SK-N-SH (cell line): Measurements from ENCODE around the gene PTGFRN. TPM values are rescaled to one million over a fixed set of nuclear protein-coding genes. Genes with fewer than 3 reads are reported as not detected.

Experiments used
- CTCF ChIA-PET: fragments of 300-600, 350-600 bp; formaldehyde crosslinking; extraction: SDS; loops from one replicate; lab custom pipeline; 2021; lab: Yijun Ruan, JAX
- POLR2A ChIA-PET: fragments of 350-600 bp; sonication (Branson Sonifier 250); formaldehyde crosslinking; extraction: SDS; loops from one replicate; lab custom pipeline; 2020; ENCODE audit warnings: antibody characterized with exemption, inconsistent platforms; lab: Yijun Ruan, JAX
- DNase-seq: peaks from one replicate; pipeline ENCODE4 v3.0.0; 2012
- H2AFZ ChIP-seq: fragments of 200-600 bp; sonication (generic); 2 replicates; pipeline ENCODE4 v1.8.1; 2016; ENCODE audit warnings: antibody characterized with exemption, mild to moderate bottlenecking, low read depth
- H3F3A ChIP-seq: fragments of 200-600 bp; sonication (generic); replicated peaks from 2 replicates; pipeline ENCODE3; 2016; ENCODE audit warnings: antibody characterized with exemption, mild to moderate bottlenecking; ENCODE audit not compliant: insufficient read depth
- H3K27ac ChIP-seq, 2 experiments: fragments of 200-500 bp in 1 of 2; fragments of 200-600 bp in 1 of 2; sonication (Bioruptor generic) in 1 of 2; sonication (generic), shearing (Covaris generic) in 1 of 2; 2 replicates each; pipeline versions ENCODE4 v1.5.1 to v1.6.1; 2014 to 2016; ENCODE audit warnings: low read depth in 2 of 2, inconsistent platforms in 1 of 2, low read length in 1 of 2, mild to moderate bottlenecking in 1 of 2, mixed read lengths in 1 of 2
- H3K27me3 ChIP-seq: fragments of 200-600 bp; sonication (generic), shearing (Covaris generic); 2 replicates; pipeline ENCODE4 v1.6.1; 2016; ENCODE audit warnings: mixed run types; ENCODE audit not compliant: insufficient read depth
- H3K36me3 ChIP-seq, 2 experiments: fragments of 200-500 bp in 1 of 2; fragments of 200-600 bp in 1 of 2; sonication (Bioruptor generic) in 1 of 2; sonication (generic) in 1 of 2; replicated peaks in 1 of 2; 2 replicates each; pipeline versions ENCODE3 to v1.5.1; 2014 to 2016; ENCODE audit warnings: low read length in 1 of 2, mild to moderate bottlenecking in 1 of 2; ENCODE audit not compliant: insufficient read depth in 2 of 2, control insufficient read depth in 1 of 2
- H3K4me1 ChIP-seq, 2 experiments: fragments of 200-500 bp in 1 of 2; fragments of 200-600 bp in 1 of 2; sonication (Bioruptor generic) in 1 of 2; sonication (generic), shearing (Covaris generic) in 1 of 2; 2 replicates each; pipeline versions ENCODE4 v1.5.1 to v1.6.1; 2014 to 2016; ENCODE audit warnings: low read depth in 1 of 2, low read length in 1 of 2, mixed run types in 1 of 2; ENCODE audit not compliant: insufficient read depth in 2 of 2, control insufficient read depth in 1 of 2
- H3K4me2 ChIP-seq: fragments of 200-600 bp; sonication (generic), shearing (Covaris generic); 2 replicates; pipeline ENCODE4 v1.6.1; 2017; ENCODE audit warnings: mixed run types
- H3K4me3 ChIP-seq, 2 experiments: fragments of 200-500 bp in 1 of 2; fragments of 200-600 bp in 1 of 2; sonication (Bioruptor generic) in 1 of 2; sonication (generic), shearing (Covaris generic) in 1 of 2; 2 replicates each; pipeline versions ENCODE4 v1.5.1 to v1.8.1; 2014 to 2016; ENCODE audit warnings: low read depth in 2 of 2, inconsistent platforms in 1 of 2, low read length in 1 of 2, mild to moderate bottlenecking in 1 of 2, mixed read lengths in 1 of 2, moderate library complexity in 1 of 2
- H3K79me2 ChIP-seq: fragments of 200-600 bp; sonication (generic); 2 replicates; pipeline ENCODE4 v1.8.1; 2017; ENCODE audit warnings: mild to moderate bottlenecking; ENCODE audit not compliant: insufficient read depth
- H3K9ac ChIP-seq: fragments of 200-600 bp; sonication (generic); 2 replicates; pipeline ENCODE4 v1.6.1; 2017; ENCODE audit warnings: mixed run types
- H3K9me2 ChIP-seq: fragments of 200-600 bp; sonication (generic); 2 replicates; pipeline ENCODE4 v1.6.1; 2017; ENCODE audit warnings: mixed run types
- H3K9me3 ChIP-seq: fragments of 200-600 bp; sonication (generic); 2 replicates; pipeline ENCODE4 v1.6.1; 2017; ENCODE audit warnings: mixed run types, mild to moderate bottlenecking, moderate library complexity
- H4K20me1 ChIP-seq: fragments of 200-600 bp; sonication (generic); 2 replicates; pipeline ENCODE4 v1.6.1; 2017; ENCODE audit warnings: mild to moderate bottlenecking, mixed run types; ENCODE audit not compliant: insufficient read depth
- CHD2 ChIP-seq: fragments of 150-350 bp; IDR thresholded peaks from 2 replicates; pipeline ENCODE4 v1.6.1; 2018; ENCODE audit warnings: low read length; ENCODE audit not compliant: partially characterized antibody
- CTCF ChIP-seq: fragments of 200-600 bp; sonication (generic); IDR thresholded peaks from 2 replicates; pipeline ENCODE4 v1.6.1; 2017; ENCODE audit warnings: antibody characterized with exemption, mild to moderate bottlenecking, moderate library complexity
- FOXM1 ChIP-seq: IDR thresholded peaks from 2 replicates; pipeline ENCODE4 v1.4.0; 2012; ENCODE audit warnings: low read depth, mild to moderate bottlenecking
- GABPA ChIP-seq: IDR thresholded peaks from 2 replicates; pipeline ENCODE4 v1.4.0; 2012; ENCODE audit warnings: low read depth, mild to moderate bottlenecking
- IRF3 ChIP-seq: fragments of 150-350 bp; IDR thresholded peaks from 2 replicates; pipeline ENCODE4 v1.6.1; 2016; ENCODE audit warnings: mild to moderate bottlenecking, low read depth, low read length
- JUND ChIP-seq: IDR thresholded peaks from 2 replicates; pipeline ENCODE4 v1.4.0; 2012
- MEF2A ChIP-seq: IDR thresholded peaks from 2 replicates; pipeline ENCODE4 v1.4.0; 2012; ENCODE audit warnings: low read depth, borderline replicate concordance
- MXI1 ChIP-seq: IDR thresholded peaks from 2 replicates; pipeline ENCODE4 v1.6.1; 2012; ENCODE audit warnings: mild to moderate bottlenecking, low read depth, low read length, improper control_type of control experiment
- NFIC ChIP-seq: IDR thresholded peaks from 2 replicates; pipeline ENCODE4 v1.4.0; 2012; ENCODE audit warnings: borderline replicate concordance
- PBX3 ChIP-seq: IDR thresholded peaks from 2 replicates; pipeline ENCODE4; 2012
- RAD21 ChIP-seq: IDR thresholded peaks from 2 replicates; pipeline ENCODE4 v1.6.1; 2012; ENCODE audit warnings: mild to moderate bottlenecking, low read length
- RFX5 ChIP-seq: IDR thresholded peaks from 2 replicates; pipeline ENCODE4 v1.6.1; 2012; ENCODE audit warnings: mild to moderate bottlenecking, improper control_type of control experiment, low read length
- SMC3 ChIP-seq: IDR thresholded peaks from 2 replicates; pipeline ENCODE4 v1.6.1; 2012; ENCODE audit warnings: low read depth, low read length, improper control_type of control experiment
- TAF1 ChIP-seq: IDR thresholded peaks from 2 replicates; pipeline ENCODE4 v1.6.1; 2012; ENCODE audit warnings: low read depth, mild to moderate bottlenecking, low read length, moderate library complexity, borderline replicate concordance
- TCF12 ChIP-seq: IDR thresholded peaks from 2 replicates; pipeline ENCODE4 v1.4.0; 2012
- USF1 ChIP-seq: IDR thresholded peaks from 2 replicates; pipeline ENCODE4 v1.4.0; 2012; ENCODE audit warnings: low read depth, borderline replicate concordance
- USF2 ChIP-seq: fragments of 150-350 bp; IDR thresholded peaks from 2 replicates; pipeline ENCODE4 v1.6.1; 2017; ENCODE audit warnings: antibody characterized with exemption, low read length, low read depth, borderline replicate concordance
- ZBTB33 ChIP-seq: IDR thresholded peaks from 2 replicates; pipeline ENCODE4 v1.4.0; 2012; ENCODE audit warnings: low read depth, borderline replicate concordance
- WGBS: methylation state at CpG from one replicate; pipeline ENCODE4 v1.1.6; 2017; ENCODE audit warnings: low lambda C conversion rate; 5-methylcytosine and 5-hydroxymethylcytosine counted together
- polyA plus RNA-seq, 3 experiments: library from polyadenylated mRNA; depleted of rRNA; stranded (reverse); fragments of >200 nt; gene quantifications; 2 replicates each; pipeline ENCODE4 v1.2.3, GENCODE V29; 2012

The PTGFRN gene
- polyA plus RNA-seq, 1 of the 3 experiments (the other 2 are of a cell fraction) = 22.4 TPM

- WGBS = 63% methylated on average over 5 of the region's 5 CpGs
- no peak overlapping the region for H2AFZ ChIP-seq
- no peak overlapping the region for H3K4me2 ChIP-seq
- H3K27ac ChIP-seq = no peak overlapping the region
- no peaks in the 10 kb centered on the region for H3F3A ChIP-seq
- no peaks in the 10 kb centered on the region for H3K79me2 ChIP-seq
- no peak overlapping the region for H3K4me3 ChIP-seq
- DNase-seq = no peak
- ChIA-PET POLR2A (no interaction called here), CTCF (interaction anchor here (1.1 kb wide), 1 partner anchor 12 kb away, joined by 3 read pairs; no protein-coding TSS in a partner anchor)
- H3K9me2 ChIP-seq = no peaks in the 10 kb centered on the region
- H3K9me3 ChIP-seq = peaks cover 6% of the 10 kb centered on the region; the same call in 1 of the 2 replicates
- no peaks in the 10 kb centered on the region; the same call in 1 of the 2 replicates for H3K27me3 ChIP-seq
- H4K20me1 ChIP-seq = no peaks in the 10 kb centered on the region
- H3K4me1 ChIP-seq = no peaks in the 10 kb centered on the region; a peak in 1 of 4 replicates
- no peak overlapping the region for H3K9ac ChIP-seq
- TF ChIP-seq TCF12 (no peak), USF2 (no peak), MXI1 (no peak), RFX5 (no peak), PBX3 (no peak)
- no peaks in the 10 kb centered on the region for H3K36me3 ChIP-seq
These were observed 18.2 kb upstream of the PTGFRN start for GRCh38 chr1:116891396-116892079.

GRCh38 chr1:116895073-116895472 lies 14.6 kb upstream of the PTGFRN start:
- H3K9me2 ChIP-seq = no peaks in the 10 kb centered on the region
- H3K9me3 ChIP-seq = peaks cover 6% of the 10 kb centered on the region; the same call in 1 of the 2 replicates
- no peaks in the 10 kb centered on the region for H3K36me3 ChIP-seq
- H3K4me3 ChIP-seq = no peak overlapping the region
- no peaks in the 10 kb centered on the region for H3K79me2 ChIP-seq
- ChIA-PET POLR2A (no interaction called here), CTCF (no interaction called here)
- DNase-seq = no peak
- H3K9ac ChIP-seq = no peak overlapping the region
- H3K4me2 ChIP-seq = no peak overlapping the region
- H3K4me1 ChIP-seq = no peaks in the 10 kb centered on the region; a peak in 1 of 4 replicates
- no peaks in the 10 kb centered on the region; the same call in 1 of the 2 replicates for H3K27me3 ChIP-seq
- H3F3A ChIP-seq = no peaks in the 10 kb centered on the region
- H2AFZ ChIP-seq = no peak overlapping the region
- H4K20me1 ChIP-seq = no peaks in the 10 kb centered on the region
- H3K27ac ChIP-seq = no peak overlapping the region
- 49% methylated on average over 1 of the region's 1 CpG for WGBS
- TF ChIP-seq JUND (no peak), RFX5 (no peak), PBX3 (no peak), SMC3 (no peak), MXI1 (no peak), ZBTB33 (no peak), USF1 (no peak), IRF3 (no peak), NFIC (no peak), GABPA (no peak), FOXM1 (no peak), TAF1 (no peak), CHD2 (no peak), RAD21 (no peak), CTCF (no peak), MEF2A (no peak)
